NCI-H128 (cell line): ENCODE data around the gene AGBL5.
"Not testable (repeated sequence)": the region's sequence is repeated elsewhere in the genome, so short reads cannot be mapped to it uniquely, and the experiment has no call there.

ENCODE experiments used
- DNase-seq: peaks from one replicate; lab custom pipeline; 2025; ENCODE audit not compliant: unreplicated experiment; lab: John Stamatoyannopoulos, UW

AGBL5 gene

GRCh38 chr2:27115519-27115918, 64.1 kb downstream of the AGBL5 start:
- no peak for DNase-seq

- no peak for DNase-seq
Measured at GRCh38 chr2:27117995-27118524, 66.6 kb downstream of the AGBL5 start.

- DNase-seq = no peak
Measured at GRCh38 chr2:27118525-27119329, 67.3 kb downstream of the AGBL5 start, which contains the start of gene CGREF1. Gene CGREF1 (minus strand): TSS chr2:27119128. CDS start chr2:27104366, 14,762 bp downstream.

- not testable (repeated sequence) for DNase-seq
Measured at GRCh38 chr2:27119330-27119670, 67.8 kb downstream of the AGBL5 start.
